ENCODE data around the gene MAGEA12. TPM values are rescaled to one million over a fixed set of nuclear protein-coding genes. Genes with fewer than 3 reads are reported as not detected.
"Not testable (repeated sequence)": the region's sequence is repeated elsewhere in the genome, so short reads cannot be mapped to it uniquely, and the experiment has no call there.

MAGEA12 gene
- not detected for polyA plus RNA-seq
- long read RNA-seq, donor 1: 0 reads
- long read RNA-seq, donor 2: 0 reads
- long read RNA-seq, donor 3: 0 reads
- long read RNA-seq, donor 4: 0 reads
- long read RNA-seq, donor 5: 0 reads
- long read RNA-seq, donor 6: 0 reads
- long read RNA-seq, donor 7: 0 reads
- long read RNA-seq, donor 8: 0 reads
- long read RNA-seq, donor 9: 0 reads
- long read RNA-seq, donor 10: 0 reads
- long read RNA-seq, donor 11: 0 reads

DNA sequence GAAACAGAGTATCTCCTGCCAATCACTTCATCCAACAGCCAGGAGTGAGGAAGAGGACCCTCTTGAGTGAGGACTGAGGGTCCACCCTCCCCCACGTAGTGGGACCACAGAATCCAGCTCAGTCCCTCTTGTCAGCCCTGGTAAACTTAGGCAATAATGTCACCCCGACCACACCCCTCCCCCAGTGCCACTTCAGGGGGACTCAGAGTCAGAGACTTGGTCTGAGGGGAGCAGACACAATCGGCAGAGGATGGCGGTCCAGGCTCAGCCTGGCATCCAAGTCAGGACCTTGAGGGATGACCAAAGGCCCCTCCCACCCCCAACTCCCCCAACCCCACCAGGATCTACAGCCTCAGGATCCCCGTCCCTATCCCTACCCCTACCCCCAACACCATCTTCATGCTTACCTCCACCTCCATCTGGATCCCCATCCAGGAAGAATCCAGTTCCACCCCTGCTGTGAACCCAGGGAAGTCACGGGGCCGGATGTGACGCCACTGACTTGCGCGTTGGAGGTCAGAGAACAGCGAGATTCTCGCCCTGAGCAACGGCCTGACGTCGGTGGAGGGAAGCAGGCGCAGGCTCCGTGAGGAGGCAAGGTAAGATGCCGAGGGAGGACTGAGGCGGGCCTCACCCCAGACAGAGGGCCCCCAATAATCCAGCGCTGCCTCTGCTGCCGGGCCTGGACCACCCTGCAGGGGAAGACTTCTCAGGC, at the start of gene MAGEA12, which contains the start of gene CSAG1:
TSS of gene MAGEA12 (plus strand) at position 497 of the 715 bp plus-strand sequence. CDS start 2,405 bp downstream, outside the sequence.
TSS of gene CSAG1 (minus strand) at position 461 of the 715 bp plus-strand sequence. CDS start 1,261 bp downstream, outside the sequence.
- H3K36me3 ChIP-seq (ENCODE audit: control insufficient read depth, insufficient read depth, low read length): no peaks in the 10 kb centered on the region
- H3K4me3 ChIP-seq (ENCODE audit: low read length): no peak within 1 kb of the TSS
- H3K4me1 ChIP-seq (ENCODE audit: control insufficient read depth, insufficient read depth, low read length): no peaks in the 10 kb centered on the region
- no peaks in the 10 kb centered on the region for H3K9me3 ChIP-seq (ENCODE audit: control insufficient read depth, low read depth, low read length)
- H3K27ac ChIP-seq (ENCODE audit: low read length): no peak within 1 kb of the TSS
- DNase-seq: no peak
- no peaks in the 10 kb centered on the region for H3K27me3 ChIP-seq (ENCODE audit: control insufficient read depth, insufficient read depth, low read length)
- no CpG with 5 or more reads among the region's 21 CpGs for WGBS (ENCODE audit: insufficient coverage, low lambda C conversion rate)

GRCh38 chrX:152697952-152698931, 35.3 kb upstream of the MAGEA12 start, which contains the start of gene MAGEA3:
Gene MAGEA3, plus strand, starts transcription at chrX:152698794. Its CDS starts 2,039 bp downstream, at chrX:152700833.
- not testable (repeated sequence) for H3K27ac ChIP-seq (ENCODE audit: low read length); H3K27me3 ChIP-seq (ENCODE audit: control insufficient read depth, insufficient read depth, low read length); H3K4me3 ChIP-seq (ENCODE audit: low read length); DNase-seq; H3K4me1 ChIP-seq (ENCODE audit: control insufficient read depth, insufficient read depth, low read length); H3K36me3 ChIP-seq (ENCODE audit: control insufficient read depth, insufficient read depth, low read length); H3K9me3 ChIP-seq (ENCODE audit: control insufficient read depth, low read depth, low read length)
- WGBS (ENCODE audit: insufficient coverage, low lambda C conversion rate): no CpG with 5 or more reads among the region's 34 CpGs

- not testable (repeated sequence) for H3K9me3 ChIP-seq (ENCODE audit: control insufficient read depth, low read depth, low read length); H3K4me1 ChIP-seq (ENCODE audit: control insufficient read depth, insufficient read depth, low read length); DNase-seq; H3K27me3 ChIP-seq (ENCODE audit: control insufficient read depth, insufficient read depth, low read length); H3K4me3 ChIP-seq (ENCODE audit: low read length); H3K27ac ChIP-seq (ENCODE audit: low read length); H3K36me3 ChIP-seq (ENCODE audit: control insufficient read depth, insufficient read depth, low read length)
- no CpG with 5 or more reads among the region's 5 CpGs for WGBS (ENCODE audit: insufficient coverage, low lambda C conversion rate)
Observed at GRCh38 chrX:152700390-152700789, 33.2 kb upstream of the MAGEA12 start.

- not testable (repeated sequence) for H3K4me3 ChIP-seq (ENCODE audit: low read length); H3K9me3 ChIP-seq (ENCODE audit: control insufficient read depth, low read depth, low read length); H3K4me1 ChIP-seq (ENCODE audit: control insufficient read depth, insufficient read depth, low read length); H3K27ac ChIP-seq (ENCODE audit: low read length); DNase-seq; H3K27me3 ChIP-seq (ENCODE audit: control insufficient read depth, insufficient read depth, low read length); H3K36me3 ChIP-seq (ENCODE audit: control insufficient read depth, insufficient read depth, low read length)
- WGBS (ENCODE audit: insufficient coverage, low lambda C conversion rate): no CpG with 5 or more reads among the region's 7 CpGs
Observed at GRCh38 chrX:152706500-152706899, 27.1 kb upstream of the MAGEA12 start.

DNA sequence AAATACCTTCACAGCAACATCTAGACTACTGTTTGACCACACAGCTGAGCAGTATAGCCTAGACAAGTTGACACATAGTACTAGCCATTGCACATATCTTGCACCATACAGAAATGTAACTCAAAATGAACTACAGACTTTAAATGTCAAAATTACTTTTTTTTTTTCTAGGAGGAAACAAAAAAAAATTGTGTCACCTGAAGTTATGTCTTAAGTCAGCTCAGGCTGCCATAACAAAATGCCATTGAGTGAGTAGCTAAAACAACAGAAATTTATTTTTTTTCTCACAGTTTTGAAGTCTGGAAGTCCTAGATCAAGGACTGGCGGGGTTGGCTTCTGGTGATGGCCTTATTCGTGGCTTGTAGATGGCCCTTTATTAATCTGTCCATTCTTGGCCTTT, 24.4 kb upstream of the MAGEA12 start, which contains the start of gene CSAG2:
TSS of gene CSAG2 (minus strand) at position 101 of the 400 bp plus-strand sequence. CDS start 161 bp downstream, outside the sequence.
- DNase-seq; H3K9me3 ChIP-seq (ENCODE audit: control insufficient read depth, low read depth, low read length); H3K27ac ChIP-seq (ENCODE audit: low read length); H3K27me3 ChIP-seq (ENCODE audit: control insufficient read depth, insufficient read depth, low read length); H3K36me3 ChIP-seq (ENCODE audit: control insufficient read depth, insufficient read depth, low read length); H3K4me3 ChIP-seq (ENCODE audit: low read length); H3K4me1 ChIP-seq (ENCODE audit: control insufficient read depth, insufficient read depth, low read length): not testable (repeated sequence)
- no CpG with 5 or more reads among the region's 2 CpGs for WGBS (ENCODE audit: insufficient coverage, low lambda C conversion rate)

- not testable (repeated sequence) for H3K27me3 ChIP-seq (ENCODE audit: control insufficient read depth, insufficient read depth, low read length); H3K4me1 ChIP-seq (ENCODE audit: control insufficient read depth, insufficient read depth, low read length); H3K36me3 ChIP-seq (ENCODE audit: control insufficient read depth, insufficient read depth, low read length); DNase-seq; H3K27ac ChIP-seq (ENCODE audit: low read length); H3K9me3 ChIP-seq (ENCODE audit: control insufficient read depth, low read depth, low read length); H3K4me3 ChIP-seq (ENCODE audit: low read length)
- no CpG with 5 or more reads among the region's 5 CpGs for WGBS (ENCODE audit: insufficient coverage, low lambda C conversion rate)
Observed at GRCh38 chrX:152713195-152713594, 20.4 kb upstream of the MAGEA12 start.

- H3K4me1 ChIP-seq (ENCODE audit: control insufficient read depth, insufficient read depth, low read length); DNase-seq; H3K4me3 ChIP-seq (ENCODE audit: low read length): not testable (repeated sequence)
Observed at GRCh38 chrX:152713815-152714787, 19.5 kb upstream of the MAGEA12 start, which contains the start of gene MAGEA2B. Gene MAGEA2B, plus strand, starts transcription at chrX:152714628. Its CDS starts 2,479 bp downstream, at chrX:152717107.

DNA sequence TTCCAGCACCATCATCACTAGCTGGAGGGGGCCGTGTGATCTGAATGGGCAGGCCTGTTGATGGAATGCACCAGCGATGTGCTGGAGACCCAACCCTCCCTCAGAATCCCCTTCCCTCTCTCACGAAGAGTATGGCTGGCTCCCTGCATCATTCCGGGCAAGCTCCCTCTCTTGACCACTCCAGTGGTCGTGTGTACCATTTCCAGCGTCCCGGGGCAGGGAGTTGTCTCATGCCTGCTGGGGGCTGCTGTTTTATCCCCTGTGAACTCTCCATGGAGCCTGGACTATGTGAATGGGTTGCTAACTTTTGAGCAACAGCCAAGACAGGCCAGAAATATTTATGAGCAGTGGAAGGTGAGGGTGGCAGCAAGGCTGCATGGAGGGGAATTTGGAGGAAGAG, 8.1 kb upstream of the MAGEA12 start:
- no CpG with 5 or more reads among the region's 7 CpGs for WGBS (ENCODE audit: insufficient coverage, low lambda C conversion rate)
- Histone ChIP-seq H3K36me3 (ENCODE audit: control insufficient read depth, insufficient read depth, low read length) (no peaks in the 10 kb centered on the region), H3K4me1 (ENCODE audit: control insufficient read depth, insufficient read depth, low read length) (no peaks in the 10 kb centered on the region), H3K27me3 (ENCODE audit: control insufficient read depth, insufficient read depth, low read length) (no peaks in the 10 kb centered on the region), H3K27ac (ENCODE audit: low read length) (no peak overlapping the region), H3K9me3 (ENCODE audit: control insufficient read depth, low read depth, low read length) (no peaks in the 10 kb centered on the region), H3K4me3 (ENCODE audit: low read length) (no peak overlapping the region)
- DNase-seq: no peak

More at GRCh38 chrX:152713815-152714787, 19.5 kb upstream of the MAGEA12 start, which contains the start of gene MAGEA2B:
- not testable (repeated sequence) for H3K36me3 ChIP-seq (ENCODE audit: control insufficient read depth, insufficient read depth, low read length); H3K9me3 ChIP-seq (ENCODE audit: control insufficient read depth, low read depth, low read length); H3K27ac ChIP-seq (ENCODE audit: low read length); H3K27me3 ChIP-seq (ENCODE audit: control insufficient read depth, insufficient read depth, low read length)
- no CpG with 5 or more reads among the region's 35 CpGs for WGBS (ENCODE audit: insufficient coverage, low lambda C conversion rate)

DNA sequence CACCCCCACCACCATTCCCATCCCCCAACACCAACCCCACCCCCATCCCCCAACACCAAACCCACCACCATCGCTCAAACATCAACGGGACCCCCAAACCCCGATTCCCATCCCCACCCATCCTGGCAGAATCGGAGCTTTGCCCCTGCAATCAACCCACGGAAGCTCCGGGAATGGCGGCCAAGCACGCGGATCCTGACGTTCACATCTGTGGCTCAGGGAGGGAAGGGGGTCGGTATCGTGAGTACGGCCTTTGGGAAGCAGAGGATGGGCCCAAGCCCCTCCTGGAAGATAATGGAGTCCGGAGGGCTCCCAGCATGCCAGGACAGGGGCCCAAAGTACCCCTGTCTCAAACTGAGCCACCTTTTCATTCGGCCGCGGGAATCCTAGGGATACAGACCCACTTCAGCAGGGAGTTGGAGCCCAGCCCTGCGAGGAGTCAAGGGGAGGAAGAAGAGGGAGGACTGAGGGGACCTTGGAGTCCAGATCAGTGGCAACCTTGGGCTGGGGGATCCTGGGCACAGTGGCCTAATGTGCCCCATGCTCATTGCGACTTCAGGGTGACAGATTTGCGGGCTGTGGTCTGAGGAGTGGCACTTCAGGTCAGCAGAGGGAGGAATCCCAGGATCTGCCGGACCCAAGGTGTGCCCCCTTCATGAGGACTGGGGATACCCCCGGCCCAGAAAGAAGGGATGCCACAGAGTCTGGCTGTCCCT, 744 bp downstream of the MAGEA12 start:
- not testable (repeated sequence) for H3K4me1 ChIP-seq (ENCODE audit: control insufficient read depth, insufficient read depth, low read length); DNase-seq; H3K4me3 ChIP-seq (ENCODE audit: low read length); H3K9me3 ChIP-seq (ENCODE audit: control insufficient read depth, low read depth, low read length); H3K27ac ChIP-seq (ENCODE audit: low read length); H3K27me3 ChIP-seq (ENCODE audit: control insufficient read depth, insufficient read depth, low read length); H3K36me3 ChIP-seq (ENCODE audit: control insufficient read depth, insufficient read depth, low read length)
- WGBS (ENCODE audit: insufficient coverage, low lambda C conversion rate): no CpG with 5 or more reads among the region's 22 CpGs
